ENCODE data around the gene ZNF474.

Gene ZNF474

GRCh38 chr5:122142480-122143164, 13.3 kb downstream of the ZNF474 start:
- TF ChIP-seq CTCF (IDR thresholded peaks at IDR 0.05) (no peak), ZFX (IDR thresholded peaks at IDR 0.05; ENCODE audit: borderline replicate concordance) (no peak)
- H3K27ac ChIP-seq: no peak overlapping the region

DNA sequence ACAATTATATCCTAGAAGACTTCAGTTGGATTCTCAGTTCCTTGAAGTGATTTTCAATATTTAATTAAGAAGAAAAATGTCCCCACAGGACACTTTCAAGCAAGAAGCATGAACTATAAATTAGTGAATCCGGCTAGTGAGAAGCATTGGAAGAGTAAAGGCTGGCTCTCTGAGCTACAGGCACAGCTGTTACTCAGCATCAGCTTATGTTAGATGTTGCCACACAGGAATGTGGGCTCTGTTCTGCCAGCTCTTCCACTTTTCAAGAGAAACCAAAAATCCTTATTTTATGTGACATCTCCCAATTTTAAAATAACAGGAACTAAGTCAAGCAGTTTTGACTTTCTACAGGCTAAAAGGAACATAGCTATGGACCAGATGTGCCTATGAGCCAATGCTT, 14.9 kb downstream of the ZNF474 start:
- TF ChIP-seq CTCF (IDR thresholded peaks at IDR 0.05): no peak
- TF ChIP-seq ZFX (IDR thresholded peaks at IDR 0.05; ENCODE audit: borderline replicate concordance): no peak
- H3K27ac ChIP-seq: no peak overlapping the region

DNA sequence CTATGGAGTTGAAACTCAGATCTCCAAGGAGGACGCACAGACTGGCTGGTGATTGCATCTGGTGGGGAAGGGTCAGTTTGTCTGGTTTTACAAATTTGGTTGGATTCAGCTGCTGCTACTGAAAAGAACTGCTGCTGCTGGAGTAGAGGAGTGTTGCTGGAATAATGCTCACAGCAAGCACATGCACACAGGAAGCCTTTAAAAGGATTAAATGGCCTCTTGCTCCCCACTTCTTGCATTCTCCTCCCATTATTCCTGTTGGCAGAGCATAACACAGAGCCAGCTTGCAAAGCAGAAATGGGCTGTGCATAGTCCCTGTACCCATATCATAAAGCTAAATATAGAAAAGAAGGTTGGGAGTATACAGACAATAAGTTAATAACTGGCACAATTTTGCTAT, 16.6 kb downstream of the ZNF474 start:
- TF ChIP-seq ZFX (IDR thresholded peaks at IDR 0.05; ENCODE audit: borderline replicate concordance) (no peak), CTCF (IDR thresholded peaks at IDR 0.05) (no peak)
- H3K27ac ChIP-seq: no peak overlapping the region

DNA sequence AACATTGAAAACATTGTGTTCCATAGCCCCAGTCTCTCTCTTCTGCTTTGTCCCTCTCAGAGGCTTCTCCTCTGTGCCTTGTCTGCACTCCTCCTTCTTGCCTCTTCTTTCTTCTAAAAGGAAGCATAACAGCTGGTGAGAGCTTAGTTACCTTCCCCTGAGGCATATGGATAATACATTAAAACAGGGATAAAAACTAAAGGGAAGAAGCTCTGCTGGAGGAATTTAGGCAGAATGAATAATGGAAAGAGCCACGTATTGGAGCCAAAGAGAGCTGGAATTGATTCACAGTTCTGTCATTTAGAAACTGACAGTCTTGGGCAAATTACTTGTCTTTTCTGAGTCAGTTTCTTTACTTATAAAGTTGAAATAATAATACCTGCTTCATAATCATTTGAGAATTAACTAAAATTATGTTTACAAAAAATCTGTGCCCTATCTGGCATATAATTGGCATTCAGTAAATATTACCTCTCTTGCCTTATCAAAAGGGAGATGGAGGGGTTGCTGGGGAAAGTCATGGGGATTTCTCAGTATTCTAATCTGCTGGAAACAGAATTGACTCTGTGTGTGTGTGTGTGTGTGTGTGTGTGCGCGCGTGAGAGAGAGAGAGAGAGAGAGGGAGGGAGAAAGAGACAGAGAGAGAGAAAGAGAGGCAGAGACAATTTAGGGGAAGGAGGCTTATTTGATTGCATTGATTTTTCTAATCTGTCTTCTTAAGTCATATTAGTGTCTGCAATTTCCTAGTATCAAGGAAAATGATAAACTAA, 20.2 kb downstream of the ZNF474 start:
- H3K27ac ChIP-seq: no peak overlapping the region
- TF ChIP-seq CTCF (IDR thresholded peaks at IDR 0.05) (no peak), ZFX (IDR thresholded peaks at IDR 0.05; ENCODE audit: borderline replicate concordance) (no peak)

GRCh38 chr5:122150215-122150614, 20.9 kb downstream of the ZNF474 start:
- H3K27ac ChIP-seq: no peak overlapping the region
- no peak for TF ChIP-seq CTCF (IDR thresholded peaks at IDR 0.05)
- no peak for TF ChIP-seq ZFX (IDR thresholded peaks at IDR 0.05; ENCODE audit: borderline replicate concordance)

DNA sequence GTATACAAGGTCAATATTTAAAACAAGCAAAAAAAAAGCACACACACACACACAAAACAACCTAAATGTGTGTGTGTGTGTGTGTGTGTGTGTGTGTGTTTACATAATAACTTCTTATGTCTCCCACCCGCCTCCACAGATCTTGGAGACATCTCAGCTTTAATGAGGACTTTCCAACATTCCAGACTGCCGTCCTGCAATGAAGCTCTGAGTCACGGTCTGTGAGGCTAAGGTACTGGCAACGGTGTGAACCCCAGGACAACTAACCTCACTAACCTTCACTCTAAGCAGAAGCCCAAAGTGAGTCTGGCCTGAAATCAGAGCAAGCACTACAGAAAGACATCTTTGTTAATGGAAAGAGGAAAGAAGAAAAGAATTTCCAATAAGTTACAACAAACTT, 22.3 kb downstream of the ZNF474 start:
- H3K27ac ChIP-seq: no peak overlapping the region
- no peak for TF ChIP-seq ZFX (IDR thresholded peaks at IDR 0.05; ENCODE audit: borderline replicate concordance)
- no peak for TF ChIP-seq CTCF (IDR thresholded peaks at IDR 0.05)

DNA sequence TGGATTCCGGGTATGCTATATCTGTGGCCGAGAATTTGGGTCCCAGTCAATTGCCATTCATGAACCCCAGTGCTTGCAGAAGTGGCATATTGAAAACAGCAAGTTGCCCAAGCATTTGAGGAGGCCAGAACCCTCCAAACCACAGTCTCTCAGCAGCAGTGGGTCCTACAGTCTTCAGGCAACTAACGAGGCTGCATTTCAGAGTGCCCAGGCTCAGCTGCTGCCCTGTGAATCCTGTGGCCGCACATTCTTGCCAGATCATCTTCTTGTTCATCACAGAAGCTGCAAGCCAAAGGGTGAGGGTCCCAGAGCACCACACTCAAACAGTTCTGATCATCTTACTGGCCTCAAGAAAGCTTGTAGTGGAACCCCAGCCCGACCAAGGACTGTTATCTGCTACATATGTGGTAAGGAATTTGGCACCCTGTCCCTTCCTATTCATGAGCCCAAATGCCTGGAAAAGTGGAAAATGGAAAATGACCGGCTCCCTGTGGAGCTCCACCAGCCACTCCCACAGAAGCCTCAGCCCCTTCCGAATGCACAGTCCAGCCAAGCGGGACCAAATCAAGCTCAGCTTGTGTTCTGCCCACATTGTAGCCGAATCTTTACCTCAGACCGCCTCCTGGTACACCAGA, 23.0 kb downstream of the ZNF474 start:
- H3K27ac ChIP-seq: no peak overlapping the region
- TF ChIP-seq CTCF (IDR thresholded peaks at IDR 0.05) (no peak), ZFX (IDR thresholded peaks at IDR 0.05; ENCODE audit: borderline replicate concordance) (no peak)
